ENCODE results near the gene LRRC27.

The LRRC27 gene

GRCh38 chr10:132399117-132400035 lies 67.4 kb downstream of the LRRC27 start:
- no peak for TF ChIP-seq CTCF (IDR thresholded peaks at IDR 0.05; ENCODE audit: low read depth, low read length)
- Histone ChIP-seq H3K9me3 (no peaks in the 10 kb centered on the region), H3K36me3 (no peaks in the 10 kb centered on the region), H3K27me3 (no peaks in the 10 kb centered on the region), H3K4me3 (ENCODE audit: low read depth, low read length) (no peak overlapping the region), H3K4me1 (peaks cover 9% of the 10 kb centered on the region)
- DNase-seq: no peak

GRCh38 chr10:132400041-132400546 lies 68.1 kb downstream of the LRRC27 start:
- H3K4me3 ChIP-seq (ENCODE audit: low read depth, low read length): no peak overlapping the region
- peaks cover 9% of the 10 kb centered on the region for H3K4me1 ChIP-seq
- no peak for DNase-seq
- no peaks in the 10 kb centered on the region for H3K9me3 ChIP-seq
- no peaks in the 10 kb centered on the region for H3K27me3 ChIP-seq
- TF ChIP-seq CTCF (IDR thresholded peaks at IDR 0.05; ENCODE audit: low read depth, low read length): no peak
- peaks cover under 1% of the 10 kb centered on the region; the same call in 1 of the 2 replicates for H3K36me3 ChIP-seq

GRCh38 chr10:132400547-132401151 lies 68.7 kb downstream of the LRRC27 start:
- Histone ChIP-seq H3K9me3 (no peaks in the 10 kb centered on the region), H3K4me1 (peaks cover 9% of the 10 kb centered on the region), H3K4me3 (ENCODE audit: low read depth, low read length) (no peak overlapping the region), H3K36me3 (peaks cover 6% of the 10 kb centered on the region), H3K27me3 (no peaks in the 10 kb centered on the region)
- no peak for DNase-seq
- TF ChIP-seq CTCF (IDR thresholded peaks at IDR 0.05; ENCODE audit: low read depth, low read length): no peak

GRCh38 chr10:132401401-132402118 lies 69.6 kb downstream of the LRRC27 start:
- Histone ChIP-seq H3K4me1 (peaks cover 5% of the 10 kb centered on the region), H3K9me3 (no peaks in the 10 kb centered on the region)
- TF ChIP-seq CTCF (IDR thresholded peaks at IDR 0.05; ENCODE audit: low read depth, low read length): no peak

GRCh38 chr10:132402781-132403241 lies 70.8 kb downstream of the LRRC27 start:
- TF ChIP-seq CTCF (IDR thresholded peaks at IDR 0.05; ENCODE audit: low read depth, low read length): no peak
- Histone ChIP-seq H3K9me3 (no peaks in the 10 kb centered on the region), H3K4me1 (peaks cover 15% of the 10 kb centered on the region), H3K36me3 (peaks cover 16% of the 10 kb centered on the region), H3K27me3 (no peaks in the 10 kb centered on the region), H3K4me3 (ENCODE audit: low read depth, low read length) (no peak overlapping the region)
- DNase-seq: no peak

More at GRCh38 chr10:132401401-132402118, 69.6 kb downstream of the LRRC27 start:
- H3K36me3 ChIP-seq: peaks cover 10% of the 10 kb centered on the region
- no peak for DNase-seq
- no peaks in the 10 kb centered on the region for H3K27me3 ChIP-seq
- no peak overlapping the region for H3K4me3 ChIP-seq (ENCODE audit: low read depth, low read length)

All from BE2C (cell line).